SK-N-MC (cell line): ENCODE data around the gene CCDC43.
"Not testable (repeated sequence)": the region's sequence is repeated elsewhere in the genome, so short reads cannot be mapped to it uniquely, and the experiment has no call there.

Source experiments
- DNase-seq: peaks from one replicate; pipeline ENCODE4 v3.0.0-alpha.2; 2011; ENCODE audit warnings: low read depth, low spot score
- H3K27ac ChIP-seq: fragments of 200-600 bp; sonication (generic); 2 replicates; pipeline ENCODE4 v1.5.1; 2016; ENCODE audit warnings: mixed run types
- H3K36me3 ChIP-seq: fragments of 200-600 bp; sonication (generic); 2 replicates; pipeline ENCODE4 v1.6.1; 2017; ENCODE audit warnings: antibody characterized with exemption, low read length, mixed read lengths; ENCODE audit not compliant: insufficient read depth
- H3K4me3 ChIP-seq: fragments of 200-600 bp; sonication (generic); 2 replicates; pipeline ENCODE4 v1.5.1; 2016
- H3K9ac ChIP-seq: fragments of 200-600 bp; sonication (generic); 2 replicates; pipeline ENCODE4 v1.8.0; 2017; ENCODE audit warnings: mixed run types, mixed read lengths; ENCODE audit not compliant: insufficient read length
- H3K9me3 ChIP-seq: fragments of 200-600 bp; sonication (generic); 2 replicates; pipeline ENCODE4 v1.6.1; 2017; ENCODE audit warnings: low read depth, mild to moderate bottlenecking, antibody characterized with exemption, low read length, moderate library complexity, mixed read lengths
- EZH2 ChIP-seq: fragments of 200-600 bp; sonication (generic); IDR thresholded peaks from one replicate; pipeline ENCODE4 v1.6.1; 2017; ENCODE audit warnings: antibody characterized with exemption
- FOXP2 ChIP-seq: optimal IDR thresholded peaks from 2 replicates; pipeline ENCODE3; 2011; ENCODE audit warnings: mild to moderate bottlenecking, moderate library complexity; ENCODE audit not compliant: insufficient read depth; ENCODE audit errors: extremely low read length, control extremely low read depth
- POLR2AphosphoS5 ChIP-seq: IDR thresholded peaks from 2 replicates; pipeline ENCODE4 v1.6.1; 2012; ENCODE audit warnings: mild to moderate bottlenecking, low read depth, low read length, borderline replicate concordance

Gene CCDC43, protein sequence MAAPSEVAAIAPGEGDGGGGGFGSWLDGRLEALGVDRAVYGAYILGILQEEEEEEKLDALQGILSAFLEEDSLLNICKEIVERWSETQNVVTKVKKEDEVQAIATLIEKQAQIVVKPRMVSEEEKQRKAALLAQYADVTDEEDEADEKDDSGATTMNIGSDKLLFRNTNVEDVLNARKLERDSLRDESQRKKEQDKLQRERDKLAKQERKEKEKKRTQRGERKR

DNA sequence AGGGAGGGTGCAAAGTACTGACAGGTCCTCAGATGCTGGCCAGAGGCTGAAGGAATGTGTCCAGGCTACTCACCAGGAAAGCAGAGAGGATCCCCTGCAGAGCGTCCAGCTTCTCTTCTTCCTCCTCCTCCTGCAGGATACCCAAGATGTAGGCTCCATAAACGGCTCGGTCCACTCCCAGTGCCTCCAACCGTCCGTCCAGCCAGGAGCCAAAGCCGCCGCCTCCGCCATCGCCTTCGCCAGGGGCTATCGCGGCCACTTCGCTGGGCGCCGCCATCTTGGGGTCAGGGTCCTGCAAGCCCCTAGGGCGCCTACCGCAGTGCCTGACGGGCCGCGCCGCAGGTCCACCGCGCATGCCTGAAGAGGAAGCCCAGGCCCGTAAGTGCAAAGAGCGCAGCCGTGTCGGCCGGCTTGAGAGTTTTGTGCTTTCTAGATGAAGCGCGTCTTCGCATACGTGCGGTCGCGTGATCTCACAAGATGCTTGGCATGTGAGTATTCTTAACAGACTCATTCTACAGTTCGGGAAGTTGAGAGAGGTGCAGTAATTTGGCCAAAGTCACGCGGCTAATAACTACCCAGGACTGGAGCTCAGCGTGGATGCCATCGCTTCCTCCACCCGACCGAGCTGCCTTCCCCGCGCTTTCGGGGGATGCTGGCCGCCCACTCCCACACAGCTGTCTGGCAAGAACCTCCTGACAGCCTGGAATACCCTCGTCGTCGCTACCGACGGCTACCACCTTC is at the start of gene CCDC43:
CCDC43 (minus strand) TSS at position 300 of the 741 bp plus-strand sequence; CDS start at position 277, 23 bp downstream.
- Histone ChIP-seq H3K9me3 (no peaks in the 10 kb centered on the region), H3K9ac (peak within 1 kb of the TSS; percentile 79), H3K27ac (peak within 1 kb of the TSS; percentile 85), H3K36me3 (peaks cover 9% of the 10 kb centered on the region), H3K4me3 (peak within 1 kb of the TSS; percentile 97)
- no peak for TF ChIP-seq EZH2
- peak; percentile 63 for TF ChIP-seq FOXP2
- TF ChIP-seq POLR2AphosphoS5: peak; percentile 98
- peak; percentile 57 for DNase-seq

DNA sequence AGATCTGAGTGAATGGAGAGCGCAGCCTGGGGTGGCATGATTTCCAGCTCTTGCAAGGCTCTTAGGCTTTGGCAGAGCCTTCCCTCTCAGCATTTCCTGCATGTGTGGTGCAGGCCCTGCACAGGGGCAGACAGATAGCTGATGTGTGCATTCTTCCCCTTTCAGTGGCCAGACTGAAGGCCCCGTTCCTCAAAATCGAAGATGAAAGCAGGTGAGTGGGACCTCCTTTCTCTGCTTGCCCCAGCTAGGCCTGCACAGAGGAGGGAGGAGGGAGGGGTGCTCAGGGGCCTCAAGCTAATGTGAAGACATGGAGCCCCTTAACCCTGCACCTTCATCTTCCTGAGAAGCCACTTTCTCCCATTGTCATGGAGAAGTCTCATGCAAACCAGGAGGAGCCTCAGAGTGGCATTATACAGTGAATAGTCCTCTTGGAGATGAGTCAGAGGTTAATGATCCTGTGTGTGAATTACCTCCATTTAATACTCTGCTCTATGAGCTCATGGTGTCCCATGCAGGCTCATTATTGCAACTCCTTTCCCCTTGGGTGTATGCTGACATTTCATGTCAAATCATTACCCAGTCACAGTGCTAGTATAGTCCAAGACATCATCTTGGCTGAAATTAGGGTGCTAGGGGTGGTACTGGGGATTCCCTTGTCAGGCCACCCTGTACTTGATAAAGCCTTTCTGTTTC is 48.8 kb upstream of the CCDC43 start:
- H3K9ac ChIP-seq: no peak overlapping the region
- no peaks in the 10 kb centered on the region for H3K9me3 ChIP-seq
- no peak overlapping the region for H3K27ac ChIP-seq
- no peaks in the 10 kb centered on the region; the same call in 1 of the 2 replicates for H3K36me3 ChIP-seq
- TF ChIP-seq EZH2 (no peak), POLR2AphosphoS5 (no peak), FOXP2 (no peak)
- no peak for DNase-seq
- no peak overlapping the region for H3K4me3 ChIP-seq

DNA sequence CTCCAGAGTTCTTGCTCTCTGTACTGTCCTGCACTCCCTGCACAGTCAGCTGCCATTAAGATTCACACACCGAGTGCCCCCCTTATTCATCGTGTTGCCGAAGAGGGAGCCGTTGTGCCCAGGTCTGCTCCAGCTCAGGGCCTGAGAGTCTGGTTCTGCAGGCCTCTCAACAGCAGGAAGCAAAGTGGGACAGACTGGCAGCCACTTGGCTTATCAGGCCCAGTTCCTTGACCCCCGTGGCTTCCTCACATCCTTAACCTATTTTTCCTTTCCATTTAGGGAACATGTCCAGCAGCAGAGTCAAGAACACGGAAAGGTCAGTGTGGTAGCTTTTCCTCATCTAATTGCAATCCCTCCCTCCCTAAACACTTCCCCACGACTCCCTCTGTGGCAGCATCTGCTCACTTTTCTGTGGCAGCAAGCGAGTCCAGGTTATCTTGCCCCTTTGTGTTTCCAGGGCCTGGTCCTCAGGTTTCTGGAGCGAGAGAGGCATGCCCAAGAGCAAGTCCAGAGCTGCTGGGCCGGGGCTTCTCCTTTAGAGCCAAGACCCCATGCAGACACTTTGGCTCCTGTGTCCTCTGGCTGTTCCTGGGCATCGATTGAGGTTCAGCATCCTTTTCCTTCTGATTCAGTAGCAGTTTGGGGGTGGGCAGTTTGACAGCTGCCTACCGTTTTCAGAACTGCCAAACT is 47.1 kb upstream of the CCDC43 start:
- no peak for TF ChIP-seq POLR2AphosphoS5
- TF ChIP-seq FOXP2: no peak
- no peak for TF ChIP-seq EZH2
- Histone ChIP-seq H3K9ac (no peak overlapping the region), H3K36me3 (no peaks in the 10 kb centered on the region; the same call in 1 of the 2 replicates), H3K9me3 (no peaks in the 10 kb centered on the region), H3K4me3 (no peak overlapping the region), H3K27ac (no peak overlapping the region)
- DNase-seq: no peak

DNA sequence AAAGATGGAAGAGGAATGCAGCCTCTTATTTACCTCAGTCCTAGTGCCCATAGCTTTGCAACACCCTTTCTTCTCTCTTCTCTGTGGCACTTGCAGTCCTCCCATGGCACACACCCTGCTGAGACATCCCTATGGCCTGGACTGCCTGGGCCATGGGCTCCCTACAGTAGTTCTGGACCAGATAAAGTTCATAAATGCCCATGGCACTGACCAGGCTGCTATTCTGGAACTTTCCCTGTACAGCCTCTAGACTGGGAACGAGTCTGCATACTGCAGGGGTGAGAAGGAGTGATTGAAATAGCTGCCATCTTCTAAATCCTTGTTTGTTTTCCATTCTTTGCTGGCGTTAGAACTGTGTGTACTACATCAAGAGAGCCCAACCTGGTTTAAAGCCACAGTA is 44.7 kb upstream of the CCDC43 start:
- Histone ChIP-seq H3K36me3 (peaks cover 9% of the 10 kb centered on the region), H3K4me3 (no peak overlapping the region), H3K27ac (no peak overlapping the region), H3K9ac (no peak overlapping the region), H3K9me3 (no peaks in the 10 kb centered on the region)
- TF ChIP-seq FOXP2: no peak
- TF ChIP-seq POLR2AphosphoS5: no peak
- no peak for TF ChIP-seq EZH2
- no peak for DNase-seq

DNA sequence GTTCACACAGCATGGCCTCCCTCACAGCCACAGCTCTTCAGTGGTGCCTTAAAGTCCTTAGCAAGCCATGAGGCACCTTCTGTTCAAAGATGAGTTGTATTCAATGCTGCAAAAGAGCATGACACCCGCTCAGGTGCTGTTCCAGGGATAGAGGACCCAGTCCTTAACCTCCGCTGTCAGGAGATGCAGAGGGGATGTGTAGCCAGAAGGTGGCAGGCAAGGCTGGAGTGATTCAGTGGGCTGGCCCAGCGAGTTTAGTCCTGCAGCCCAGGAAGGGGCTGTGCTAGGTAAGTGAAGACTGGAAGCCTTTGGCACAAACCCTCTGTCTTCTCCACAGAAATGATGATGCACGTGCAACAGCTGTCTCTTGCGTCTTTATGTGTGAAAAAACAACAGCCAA is 44.2 kb upstream of the CCDC43 start:
- Histone ChIP-seq H3K27ac (no peak overlapping the region), H3K36me3 (peaks cover 9% of the 10 kb centered on the region)
- TF ChIP-seq EZH2 (no peak), POLR2AphosphoS5 (no peak), FOXP2 (no peak)

DNA sequence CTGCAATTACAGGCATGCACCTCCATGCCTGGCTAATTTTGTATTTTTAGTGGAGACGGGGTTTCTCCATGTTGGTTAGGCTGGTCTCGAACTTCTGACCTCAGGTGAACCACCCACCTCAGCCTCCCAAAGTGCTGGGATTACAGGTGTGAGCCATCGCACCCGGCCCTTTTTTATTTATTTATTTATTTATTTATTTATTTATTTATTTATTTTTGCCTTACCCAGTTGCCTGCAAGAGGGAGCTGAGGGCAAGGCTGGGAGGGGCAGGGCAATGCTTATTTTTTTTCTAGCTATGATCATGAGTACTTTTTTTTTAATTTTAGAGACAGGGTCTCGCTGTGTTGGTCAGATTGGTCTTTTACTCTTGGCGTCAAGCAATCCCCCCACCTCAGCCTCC is 36.5 kb upstream of the CCDC43 start:
- peaks cover 29% of the 10 kb centered on the region for H3K36me3 ChIP-seq
- H3K9me3 ChIP-seq: not testable (repeated sequence)

More for the DNA sequence above, 44.2 kb upstream of the CCDC43 start:
- no peak for DNase-seq
- Histone ChIP-seq H3K9me3 (no peaks in the 10 kb centered on the region), H3K4me3 (no peak overlapping the region), H3K9ac (no peak overlapping the region)

DNA sequence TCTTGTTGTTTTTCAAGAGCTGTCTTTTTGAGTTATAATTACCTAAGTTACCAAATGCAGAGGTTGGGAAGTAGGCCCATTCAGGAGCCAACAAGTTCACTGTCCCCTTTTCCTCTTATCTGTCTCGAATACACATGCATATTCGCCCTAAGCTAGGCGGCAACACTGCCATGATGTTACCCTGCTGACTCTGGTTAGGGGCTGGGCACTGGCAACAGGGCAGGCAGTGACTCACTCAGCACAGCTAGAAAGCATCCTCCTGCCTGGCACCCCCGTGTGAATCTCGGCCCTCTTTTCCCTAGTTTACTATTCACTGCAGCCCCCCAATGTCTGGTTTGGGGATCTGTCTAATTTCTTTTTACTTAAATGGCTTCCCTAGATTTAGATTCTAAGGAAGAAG is 32.7 kb upstream of the CCDC43 start:
- peaks cover 31% of the 10 kb centered on the region for H3K36me3 ChIP-seq

More for the DNA sequence above, 36.5 kb upstream of the CCDC43 start:
- H3K4me3 ChIP-seq, H3K27ac ChIP-seq, H3K9ac ChIP-seq, DNase-seq: not testable (repeated sequence)

DNA sequence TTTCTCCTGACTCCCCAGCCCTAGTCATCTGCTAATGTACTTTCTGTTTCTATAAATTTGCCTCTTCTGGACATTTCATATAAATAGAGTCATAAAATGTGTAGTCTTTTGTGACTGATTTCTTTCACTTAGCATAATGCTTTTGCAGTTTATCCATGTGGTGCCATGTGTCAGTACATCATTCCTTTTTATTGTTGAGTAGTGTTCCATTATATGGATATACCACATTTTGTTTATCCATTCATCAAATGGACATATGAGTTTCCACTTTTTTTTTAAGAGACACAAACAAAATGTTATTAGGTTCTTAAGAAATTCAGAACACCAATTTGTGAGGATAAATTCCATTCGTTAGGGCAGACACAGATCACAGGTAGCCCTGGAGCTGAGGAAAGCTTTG is 29.9 kb upstream of the CCDC43 start:
- TF ChIP-seq FOXP2 (no peak), EZH2 (no peak), POLR2AphosphoS5 (no peak)
- H3K9ac ChIP-seq: no peak overlapping the region
- no peak for DNase-seq
- no peak overlapping the region for H3K4me3 ChIP-seq
- H3K36me3 ChIP-seq: peaks cover 31% of the 10 kb centered on the region
- no peak overlapping the region for H3K27ac ChIP-seq
- no peaks in the 10 kb centered on the region; the same call in 1 of the 2 replicates for H3K9me3 ChIP-seq

More for the DNA sequence above, 32.7 kb upstream of the CCDC43 start:
- Histone ChIP-seq H3K9ac (no peak overlapping the region), H3K9me3 (no peaks in the 10 kb centered on the region; the same call in 1 of the 2 replicates), H3K4me3 (no peak overlapping the region), H3K27ac (no peak overlapping the region)
- DNase-seq: no peak
- TF ChIP-seq POLR2AphosphoS5 (no peak), FOXP2 (no peak), EZH2 (no peak)
